Stimulated activated CD8-positive, alpha-beta memory T cell treated with anti-CD3 and anti-CD28 coated beads, Interleukin-2, amount 100 ng/mL, for 48 hours (primary cell): ENCODE measurements around the gene KCNE4.

Experiments used
- DNase-seq, 2 donors: peaks; one replicate each; pipeline ENCODE4 v3.0.0-alpha.2; 2020; ENCODE audit warnings: low read depth in 2 of 2

Gene KCNE4

DNA sequence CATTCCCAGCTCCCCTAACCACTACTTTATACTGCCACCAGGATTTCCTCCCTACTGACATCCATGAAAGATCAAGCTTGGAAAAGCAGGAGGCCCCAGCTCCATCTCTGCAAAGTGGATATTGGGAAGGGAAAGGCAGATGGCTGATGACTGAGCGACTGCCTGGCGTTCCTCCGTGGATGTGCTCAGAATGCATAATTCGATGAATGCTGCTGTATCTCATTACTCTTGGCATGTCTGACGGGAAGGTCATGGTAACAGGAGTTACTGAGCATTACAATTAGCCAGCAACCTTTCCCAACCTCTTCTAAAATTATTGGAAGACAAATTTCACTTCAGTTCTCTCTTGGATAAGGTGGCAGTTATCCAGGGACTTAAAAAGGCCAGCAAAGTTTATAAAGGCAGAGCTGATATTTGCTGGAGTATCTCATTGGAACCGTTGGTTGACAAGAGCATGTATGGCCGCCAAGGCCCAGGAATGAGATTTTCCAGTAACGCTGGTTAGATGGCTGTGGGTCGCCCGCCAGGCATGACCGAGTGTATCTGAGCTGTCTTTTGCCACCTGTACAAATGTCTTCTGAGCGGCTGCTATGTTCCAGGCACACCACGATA is 34.5 kb downstream of the KCNE4 start:
- DNase-seq, result no peak

GRCh38 chr2:223087466-223087865 is 35.5 kb downstream of the KCNE4 start:
- DNase-seq, result no peak

- DNase-seq, result no peak
Observed at GRCh38 chr2:223088866-223089265, 36.9 kb downstream of the KCNE4 start.

DNA sequence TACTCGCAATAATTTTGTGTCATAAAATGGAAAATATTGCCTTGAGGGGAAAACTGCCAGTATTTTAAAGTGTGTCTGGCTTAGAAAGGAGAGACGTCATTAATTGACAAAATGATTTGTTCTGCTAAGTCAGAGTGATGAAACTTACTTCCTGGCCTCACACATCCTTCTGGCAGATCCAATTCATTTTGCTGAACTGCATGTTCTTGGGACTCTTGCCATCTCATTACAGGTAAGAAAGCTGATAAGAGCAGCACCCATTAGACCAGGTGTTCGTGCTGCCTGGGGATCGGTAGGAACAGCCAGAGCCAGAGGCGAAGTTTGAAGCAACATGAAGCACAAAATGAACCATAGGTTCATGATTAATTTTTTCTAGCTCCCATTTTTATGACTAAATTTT is 38.0 kb downstream of the KCNE4 start:
- DNase-seq, result no peak

GRCh38 chr2:223090540-223091235 is 38.7 kb downstream of the KCNE4 start:
- DNase-seq, result no peak

DNA sequence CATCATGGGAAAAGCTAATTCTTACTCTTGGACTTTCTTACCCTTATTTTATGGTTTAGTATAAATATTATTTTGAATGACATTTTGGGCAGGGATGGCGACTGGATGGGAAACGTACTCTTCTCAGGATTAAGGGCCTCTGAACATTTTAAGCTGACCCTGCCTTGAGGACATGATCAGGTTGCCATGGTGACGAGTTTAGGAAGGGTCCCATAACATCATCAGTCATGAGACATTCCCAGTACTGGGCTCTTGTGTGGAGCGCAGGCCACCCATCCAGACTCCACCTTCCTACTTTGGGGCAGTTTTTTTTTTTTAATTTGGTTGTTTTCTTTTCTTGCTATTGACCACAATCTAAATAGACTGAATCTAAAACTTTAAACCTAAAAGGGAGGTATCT is 40.7 kb downstream of the KCNE4 start:
- no peak for DNase-seq

DNA sequence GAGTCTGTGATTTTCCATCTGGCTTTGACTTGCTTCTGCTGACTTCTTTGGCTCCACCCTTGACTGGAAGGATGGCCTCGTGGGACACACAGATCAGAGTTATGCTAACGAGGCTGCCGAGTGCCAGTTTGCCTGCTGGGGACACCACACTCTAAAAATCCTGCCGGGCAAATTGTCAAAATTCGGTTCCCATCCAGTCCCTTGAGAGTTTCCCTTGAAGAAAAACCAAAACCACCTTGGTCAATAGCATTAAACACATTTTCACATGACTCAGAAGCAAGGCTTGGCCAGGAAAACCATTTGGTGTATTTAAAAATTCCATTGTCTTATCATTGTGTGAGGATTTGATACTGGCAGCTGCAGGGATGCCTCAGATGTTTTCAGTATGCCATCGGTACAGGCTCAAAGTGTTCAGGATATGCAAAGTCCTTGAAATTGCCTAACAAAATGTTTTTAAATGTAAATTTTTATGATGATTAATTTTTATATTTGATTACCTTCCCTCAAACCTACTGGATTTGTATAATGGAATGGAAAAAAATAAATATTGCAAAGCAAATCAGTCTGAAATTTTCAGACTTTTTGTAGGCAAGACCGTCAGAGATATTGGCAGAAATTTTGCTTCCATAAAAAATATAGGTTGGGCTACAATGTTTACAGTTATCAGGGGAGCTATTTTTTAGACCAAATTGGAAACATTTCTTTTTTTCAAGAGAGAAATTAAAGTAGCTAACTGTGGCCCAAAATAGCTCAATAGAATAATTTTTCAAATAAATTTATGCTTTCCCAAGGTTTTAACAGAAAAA is 41.6 kb downstream of the KCNE4 start:
- no peak for DNase-seq

DNA sequence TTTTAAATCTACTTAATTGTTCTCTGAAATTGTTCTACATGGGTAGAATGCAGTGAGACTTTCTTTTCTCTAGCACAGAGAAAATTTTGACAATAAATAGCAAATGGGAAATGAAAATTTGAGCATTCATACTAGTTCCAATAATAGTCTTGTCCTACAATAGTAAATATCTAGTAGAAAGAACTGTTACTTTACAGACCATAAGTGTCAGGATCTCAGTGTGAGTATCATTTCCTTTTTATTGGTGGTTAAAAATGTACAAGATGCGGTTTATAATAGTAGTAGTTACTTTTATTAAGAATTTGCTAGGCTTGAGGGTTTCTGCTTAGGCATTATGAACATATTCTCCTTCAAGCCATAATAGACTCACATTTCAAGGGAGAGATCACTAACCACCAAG is 43.2 kb downstream of the KCNE4 start:
- no peak for DNase-seq

GRCh38 chr2:223096235-223096970 is 44.4 kb downstream of the KCNE4 start:
- DNase-seq, result no peak

DNA sequence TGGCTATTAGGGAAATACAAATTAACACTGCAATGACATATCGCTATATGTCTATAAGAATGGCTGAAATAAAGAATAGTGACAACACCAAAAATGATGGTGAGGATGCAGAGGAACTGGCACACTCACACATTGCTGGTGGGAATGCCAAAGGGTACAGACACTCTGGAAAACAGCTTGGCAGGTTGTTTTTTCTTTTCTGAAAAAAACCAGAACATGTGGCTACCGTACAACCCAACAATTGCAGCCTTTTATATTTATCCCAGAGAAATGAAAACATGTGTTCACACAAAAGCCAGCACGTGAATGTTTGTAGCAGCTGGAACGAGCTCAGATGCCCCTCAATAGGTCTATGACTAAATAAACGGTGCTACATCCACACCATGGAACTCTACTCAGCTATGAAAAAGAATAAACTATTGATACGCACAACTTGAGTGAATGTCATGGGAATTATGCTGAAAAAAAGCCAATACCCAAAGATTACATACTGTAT is 45.9 kb downstream of the KCNE4 start:
- DNase-seq, result no peak

DNA sequence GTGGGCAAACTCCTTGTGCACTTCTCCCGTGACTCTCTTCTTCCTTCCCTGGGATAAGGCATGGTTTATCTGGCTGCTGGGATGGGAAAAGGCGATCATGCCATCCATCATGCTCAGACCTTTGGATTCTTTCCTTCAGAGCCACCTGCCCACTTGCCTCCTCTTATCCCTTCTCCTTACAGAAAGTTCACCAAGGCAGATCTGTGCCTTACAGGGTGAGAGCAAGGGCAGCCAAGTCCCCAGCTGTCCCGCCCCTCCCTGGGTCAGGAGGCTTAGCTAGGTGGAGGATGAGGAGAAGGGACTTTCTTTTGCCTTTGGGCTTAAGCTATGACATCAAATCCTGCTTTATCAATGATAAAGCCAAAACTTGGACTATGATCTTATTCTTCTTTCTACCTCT is 47.6 kb downstream of the KCNE4 start:
- no peak for DNase-seq

DNA sequence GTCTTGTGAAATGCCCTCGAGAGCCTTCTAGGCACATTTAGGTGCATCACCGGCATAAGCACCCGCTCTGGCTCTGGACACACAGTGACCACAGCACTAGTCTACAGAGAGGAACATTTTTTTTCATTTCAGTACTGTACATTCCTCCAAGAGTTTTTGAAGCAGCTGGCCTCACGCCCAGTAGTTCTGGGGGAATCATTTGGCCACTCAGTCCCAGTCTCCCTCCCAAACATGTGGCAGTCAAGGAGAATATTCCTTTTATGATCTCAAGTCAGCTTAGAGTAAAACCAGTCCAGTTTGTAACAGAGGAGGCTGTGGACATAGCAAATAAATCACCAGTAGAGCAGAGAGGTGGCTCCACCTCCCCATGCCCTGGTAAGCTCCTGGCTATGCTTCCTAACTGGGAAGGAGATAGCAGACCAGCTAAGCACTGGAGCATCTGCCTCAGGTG is 48.1 kb downstream of the KCNE4 start:
- DNase-seq, result no peak

DNA sequence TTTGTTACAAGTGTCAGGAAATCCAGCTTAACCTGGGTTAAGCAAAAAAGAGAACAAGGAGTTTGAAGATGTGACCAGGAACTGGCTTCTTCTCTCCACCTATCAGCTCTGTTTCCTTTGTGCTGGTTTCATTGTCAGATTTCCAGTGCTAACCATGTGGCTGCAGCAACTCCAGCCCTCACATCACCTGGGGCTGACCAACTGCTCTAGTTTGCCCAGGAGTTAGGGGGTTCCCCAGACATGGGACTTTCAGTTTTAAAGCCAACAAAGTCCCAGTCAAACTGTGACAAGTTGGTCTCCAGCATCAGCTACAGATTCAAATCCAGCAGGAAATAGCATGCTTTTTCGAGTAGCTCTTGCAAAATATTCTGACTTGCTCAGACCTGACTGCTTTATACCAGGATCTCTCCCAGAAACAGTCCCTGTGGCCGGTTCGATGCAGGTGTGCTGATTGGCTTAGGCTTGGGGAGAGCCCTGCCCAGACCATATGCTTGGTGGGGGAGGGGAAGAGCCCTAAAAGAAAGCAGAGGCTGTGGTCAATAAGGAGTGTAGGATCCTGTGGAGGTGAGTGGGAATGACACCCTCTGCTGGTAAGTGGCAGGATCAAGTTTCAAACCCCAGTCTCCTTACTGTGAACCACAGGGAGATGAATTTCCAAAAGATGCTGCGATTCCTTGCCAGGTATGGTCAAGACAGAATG is 49.5 kb downstream of the KCNE4 start:
- DNase-seq, result no peak

- no peak for DNase-seq
Observed at GRCh38 chr2:223102040-223102400, 50.0 kb downstream of the KCNE4 start.

GRCh38 chr2:223102450-223102849 is 50.5 kb downstream of the KCNE4 start:
- DNase-seq, result no peak

- no peak for DNase-seq
Observed at GRCh38 chr2:223104336-223105132, 52.5 kb downstream of the KCNE4 start.
